ENCODE measurements around the gene HOXB3. TPM values are rescaled to one million over a fixed set of nuclear protein-coding genes. Genes with fewer than 3 reads are reported as not detected.
"Not testable (repeated sequence)": the region's sequence is repeated elsewhere in the genome, so short reads cannot be mapped to it uniquely, and the experiment has no call there.

HOXB3 gene
- total and polyA plus RNA-seq, 8 donors: 10.4 to 114 (median 89.4) TPM

DNA sequence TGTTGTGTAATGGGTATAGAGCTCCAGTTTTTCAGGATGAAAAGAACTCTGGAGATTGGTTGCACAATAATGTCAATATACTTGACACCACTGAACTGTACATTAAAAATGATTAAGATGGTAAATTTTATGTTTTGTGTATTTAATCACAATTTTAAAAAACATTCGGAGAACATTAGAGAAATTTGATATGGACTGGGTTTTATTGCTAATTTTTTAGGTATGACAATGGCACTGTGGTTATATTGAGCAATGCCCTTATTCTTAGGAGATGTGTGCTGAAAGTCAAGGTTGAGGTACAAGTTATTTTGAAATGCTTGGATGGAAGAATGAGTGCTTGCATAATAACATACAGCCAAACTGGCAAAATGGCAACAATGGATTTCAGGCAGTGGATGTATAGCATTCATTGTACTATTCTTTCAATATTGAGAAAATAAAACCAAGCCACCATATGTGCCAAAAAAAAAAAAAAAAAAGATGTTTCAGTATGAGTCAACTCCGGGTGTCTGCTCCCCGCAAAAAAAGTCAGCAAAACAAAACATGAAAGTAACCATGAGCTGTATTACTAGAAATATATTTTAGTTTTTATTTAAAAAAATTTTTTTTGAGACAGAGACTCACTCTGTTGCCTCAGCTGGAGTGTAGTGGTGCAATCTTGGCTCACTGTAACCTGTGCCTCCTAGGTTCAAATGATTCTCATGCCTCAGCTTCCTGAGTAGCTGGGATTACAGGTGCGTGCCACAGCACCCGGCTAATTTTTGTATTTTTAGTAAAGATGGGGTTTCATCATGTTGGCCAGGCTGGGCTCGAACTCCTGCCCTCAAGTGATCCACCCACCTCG lies 79.1 kb downstream of the HOXB3 start:
- no peaks in the 10 kb centered on the region for H3K36me3 ChIP-seq
- H3K27ac ChIP-seq: no peak overlapping the region
- TF ChIP-seq, protein P1, sequence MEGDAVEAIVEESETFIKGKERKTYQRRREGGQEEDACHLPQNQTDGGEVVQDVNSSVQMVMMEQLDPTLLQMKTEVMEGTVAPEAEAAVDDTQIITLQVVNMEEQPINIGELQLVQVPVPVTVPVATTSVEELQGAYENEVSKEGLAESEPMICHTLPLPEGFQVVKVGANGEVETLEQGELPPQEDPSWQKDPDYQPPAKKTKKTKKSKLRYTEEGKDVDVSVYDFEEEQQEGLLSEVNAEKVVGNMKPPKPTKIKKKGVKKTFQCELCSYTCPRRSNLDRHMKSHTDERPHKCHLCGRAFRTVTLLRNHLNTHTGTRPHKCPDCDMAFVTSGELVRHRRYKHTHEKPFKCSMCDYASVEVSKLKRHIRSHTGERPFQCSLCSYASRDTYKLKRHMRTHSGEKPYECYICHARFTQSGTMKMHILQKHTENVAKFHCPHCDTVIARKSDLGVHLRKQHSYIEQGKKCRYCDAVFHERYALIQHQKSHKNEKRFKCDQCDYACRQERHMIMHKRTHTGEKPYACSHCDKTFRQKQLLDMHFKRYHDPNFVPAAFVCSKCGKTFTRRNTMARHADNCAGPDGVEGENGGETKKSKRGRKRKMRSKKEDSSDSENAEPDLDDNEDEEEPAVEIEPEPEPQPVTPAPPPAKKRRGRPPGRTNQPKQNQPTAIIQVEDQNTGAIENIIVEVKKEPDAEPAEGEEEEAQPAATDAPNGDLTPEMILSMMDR (IDR thresholded peaks at IDR 0.05): no peak
- H3K4me3 ChIP-seq: no peak overlapping the region
- H3K4me1 ChIP-seq: peaks cover 0 to 7% of the 10 kb centered on the region in 2 donors
- DNase-seq: no peak
- H3K9me3 ChIP-seq: no peaks in the 10 kb centered on the region
- intact Hi-C loops (cut with DNase I): no loop called here
- no peak for ATAC-seq
- peaks cover 5 to 44% of the 10 kb centered on the region in 2 donors for H3K27me3 ChIP-seq

DNA sequence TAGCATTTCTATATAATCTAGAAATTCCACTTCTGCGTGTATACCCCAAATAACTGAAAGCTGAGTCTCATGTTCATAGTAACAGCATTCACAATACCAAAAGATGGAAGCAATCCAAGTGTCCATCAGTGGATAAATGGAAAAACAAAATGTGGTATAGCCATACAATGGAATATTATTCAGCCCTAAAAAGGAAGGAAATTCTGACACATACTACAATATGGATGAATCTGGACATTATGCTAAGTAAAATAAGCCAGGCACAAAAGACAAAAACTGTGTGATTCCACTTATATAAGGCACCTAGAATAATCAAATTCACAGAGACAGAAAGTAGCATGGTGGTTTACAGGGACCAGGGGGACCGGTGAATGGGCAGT lies 79.7 kb downstream of the HOXB3 start:
- DNase-seq (no peak), ATAC-seq (no peak)
- TF ChIP-seq, protein P1 (IDR thresholded peaks at IDR 0.05): no peak
- Histone ChIP-seq H3K36me3 (no peaks in the 10 kb centered on the region), H3K4me3 (no peak overlapping the region), H3K4me1 (peaks cover 0 to 7% of the 10 kb centered on the region in 2 donors), H3K9me3 (no peaks in the 10 kb centered on the region), H3K27me3 (peaks cover 5 to 37% of the 10 kb centered on the region in 2 donors), H3K27ac (no peak overlapping the region)
- intact Hi-C loops (cut with DNase I): no loop called here

DNA sequence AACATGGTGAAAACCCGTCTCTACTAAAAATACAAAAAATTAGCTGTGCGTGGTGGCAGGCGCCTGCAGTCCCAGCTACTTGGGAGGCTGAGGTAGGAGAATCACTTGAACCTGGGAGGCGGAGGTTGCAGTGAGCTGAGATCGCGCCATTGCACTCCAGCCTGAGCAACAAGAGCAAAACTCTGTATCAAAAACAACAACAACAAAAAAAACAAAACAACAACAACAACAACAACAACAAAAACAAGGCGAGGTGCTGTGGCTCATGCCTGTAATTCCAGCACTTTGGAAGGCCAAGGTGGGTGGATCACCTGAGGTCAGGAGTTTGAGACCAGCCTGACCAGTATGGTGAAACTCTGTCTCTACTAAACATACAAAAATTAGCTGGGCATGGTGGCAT lies 80.3 kb downstream of the HOXB3 start:
- DNase-seq; intact Hi-C loops (cut with DNase I); H3K9me3 ChIP-seq; H3K36me3 ChIP-seq; ATAC-seq; H3K27ac ChIP-seq; H3K4me1 ChIP-seq; H3K4me3 ChIP-seq: not testable (repeated sequence)
- H3K27me3 ChIP-seq: peaks cover 0 to 35% of the 10 kb centered on the region in 2 donors

DNA sequence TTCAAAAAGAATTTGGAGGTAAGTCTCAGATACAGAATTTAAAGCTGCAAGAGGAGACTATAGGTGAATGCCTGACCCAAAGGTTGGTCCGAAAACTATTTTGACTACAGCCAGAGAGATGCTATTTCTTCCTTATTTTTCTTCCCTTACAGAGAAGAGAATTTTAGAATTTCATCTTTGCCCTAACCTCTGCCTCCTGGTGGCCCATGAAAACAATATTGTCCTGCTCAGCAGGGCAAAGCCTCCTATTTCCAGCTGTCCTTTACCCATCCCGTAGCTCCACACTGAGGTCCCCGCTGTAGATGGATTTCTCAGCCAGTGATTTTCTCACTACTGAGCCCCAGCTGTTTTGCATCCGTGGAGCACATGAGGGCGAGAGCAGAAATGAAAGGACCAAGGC lies 83.8 kb downstream of the HOXB3 start:
- no peaks in the 10 kb centered on the region for H3K36me3 ChIP-seq
- no peak for DNase-seq
- TF ChIP-seq, protein P1 (IDR thresholded peaks at IDR 0.05): no peak
- no peak overlapping the region for H3K27ac ChIP-seq
- H3K4me3 ChIP-seq: no peak overlapping the region
- H3K27me3 ChIP-seq: peaks cover 2 to 48% of the 10 kb centered on the region in 2 donors
- no peak for ATAC-seq
- intact Hi-C loops (cut with DNase I): no loop called here
- H3K4me1 ChIP-seq: no peaks in the 10 kb centered on the region
- H3K9me3 ChIP-seq: no peaks in the 10 kb centered on the region

DNA sequence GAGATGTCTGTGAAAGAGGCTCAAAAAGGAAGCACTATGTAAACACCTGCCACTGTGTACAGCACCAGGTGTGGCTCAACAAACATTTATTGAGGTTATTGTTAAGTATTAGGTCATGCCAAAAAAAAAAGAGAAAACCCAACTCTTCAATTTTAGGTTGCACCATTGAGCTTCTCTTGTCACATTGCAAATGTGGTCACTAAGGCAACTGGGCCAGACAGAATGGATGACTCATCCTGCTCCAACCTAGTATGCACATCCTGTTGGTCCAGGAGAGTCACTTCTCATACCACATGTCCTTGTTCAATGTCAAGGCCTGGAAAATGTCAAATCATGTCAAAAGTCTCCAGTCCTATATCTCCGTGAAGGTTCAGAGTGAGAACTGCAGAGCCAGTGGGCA lies 84.3 kb downstream of the HOXB3 start:
- Histone ChIP-seq H3K27me3 (peaks cover 2 to 52% of the 10 kb centered on the region in 2 donors), H3K36me3 (no peaks in the 10 kb centered on the region), H3K27ac (no peak overlapping the region), H3K4me1 (no peaks in the 10 kb centered on the region), H3K9me3 (no peaks in the 10 kb centered on the region), H3K4me3 (no peak overlapping the region)
- TF ChIP-seq, protein P1 (IDR thresholded peaks at IDR 0.05): no peak
- ATAC-seq (peak; percentile 82), DNase-seq (no peak)
- intact Hi-C loops (cut with DNase I): no loop called here
